GM12864 (cell line): ENCODE data around the gene LPP.

ENCODE experiments used
- DNase-seq: peaks from one replicate; pipeline ENCODE4 v3.0.0-alpha.2; 2011; ENCODE audit warnings: low read depth
- H3K4me3 ChIP-seq: 2 replicates; pipeline ENCODE4 v1.5.1; 2011; ENCODE audit warnings: mild to moderate bottlenecking, low read depth, low read length, control low read depth
- CTCF ChIP-seq: IDR thresholded peaks from 2 replicates; pipeline ENCODE4 v1.5.1; 2011; ENCODE audit warnings: low read depth, mild to moderate bottlenecking, moderate library complexity, low read length, control low read depth, inconsistent platforms; ENCODE audit errors: missing control alignments

LPP gene

DNA sequence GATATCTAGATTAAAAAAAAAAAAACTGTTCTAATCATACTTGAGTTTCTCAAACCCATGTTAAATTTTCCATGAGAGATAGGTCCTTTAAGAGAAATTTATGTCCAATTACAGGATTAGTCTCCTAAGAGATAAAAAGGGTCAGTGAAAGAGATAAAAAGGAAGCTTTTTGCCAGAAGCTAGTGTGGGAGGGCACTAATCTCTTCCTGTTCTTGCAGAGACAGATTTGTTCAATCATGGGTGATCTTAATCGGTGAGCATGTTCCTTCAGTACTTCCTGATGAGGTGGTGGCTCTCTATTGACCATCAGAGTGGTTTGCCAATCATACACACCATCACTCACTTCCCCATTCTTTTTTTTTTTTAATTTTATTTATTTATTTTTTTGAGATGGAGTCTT, 16.9 kb upstream of the LPP start:
- H3K4me3 ChIP-seq: no peak overlapping the region
- DNase-seq: no peak
- TF ChIP-seq CTCF: no peak

DNA sequence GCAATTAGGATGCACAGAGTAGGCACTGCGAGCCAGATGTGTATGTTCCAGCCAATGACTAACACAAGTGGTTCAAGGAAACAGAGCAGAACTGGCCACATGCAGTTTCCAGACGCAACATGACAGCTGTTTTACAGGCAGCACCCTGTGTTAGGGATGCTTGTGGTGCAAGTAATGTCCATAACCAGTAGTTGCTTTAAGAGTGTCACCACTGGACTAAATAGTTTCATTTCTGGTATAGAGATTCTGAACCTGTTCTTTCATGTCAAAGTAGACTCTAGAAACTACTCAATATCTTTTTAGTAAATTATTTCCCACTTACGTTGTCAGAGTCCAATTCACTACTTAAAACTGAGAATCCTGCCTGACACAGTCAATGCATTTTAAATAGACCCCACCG, 14.5 kb upstream of the LPP start:
- no peak for DNase-seq
- TF ChIP-seq CTCF: no peak
- no peak overlapping the region for H3K4me3 ChIP-seq

DNA sequence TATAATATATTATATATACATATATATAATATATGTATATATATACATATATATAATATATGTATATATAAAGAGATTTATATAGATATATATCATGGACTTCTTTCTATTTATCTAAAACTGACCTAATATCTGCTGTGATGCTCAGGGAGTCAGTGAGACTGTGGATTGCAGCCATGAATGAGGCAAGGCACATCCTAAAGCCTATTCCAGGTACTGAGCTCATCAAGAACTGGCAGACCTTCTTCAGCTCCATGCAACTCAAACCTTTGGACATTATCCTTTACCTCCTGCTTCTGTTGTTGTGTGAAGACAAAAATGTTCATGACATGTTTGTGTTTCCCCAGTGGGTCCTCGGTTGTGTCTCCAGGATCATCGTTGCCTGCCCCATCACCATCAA, 7.7 kb upstream of the LPP start:
- no peak overlapping the region for H3K4me3 ChIP-seq
- TF ChIP-seq CTCF: no peak
- DNase-seq: no peak

- no peak for TF ChIP-seq CTCF
- no peak overlapping the region for H3K4me3 ChIP-seq
- DNase-seq: no peak
Measured at GRCh38 chr3:188147782-188148181, 6.2 kb upstream of the LPP start.

GRCh38 chr3:188148318-188148717, 5.6 kb upstream of the LPP start:
- TF ChIP-seq CTCF: no peak
- no peak overlapping the region for H3K4me3 ChIP-seq
- no peak for DNase-seq

- no peak overlapping the region for H3K4me3 ChIP-seq
- TF ChIP-seq CTCF: no peak
- no peak for DNase-seq
Measured at GRCh38 chr3:188149587-188149986, 4.4 kb upstream of the LPP start.

- DNase-seq: no peak
- no peak for TF ChIP-seq CTCF
- no peak overlapping the region for H3K4me3 ChIP-seq
Measured at GRCh38 chr3:188150982-188151381, 3.0 kb upstream of the LPP start.
